CD4-positive, alpha-beta T cell treated with Interleukin-15 for 1 hour (primary cell): ENCODE measurements around the gene FYN.

Source experiments
- DNase-seq: peaks from one replicate; pipeline ENCODE4 v3.0.0-alpha.2; 2020

Gene FYN

GRCh38 chr6:111805511-111806164 lies 67.6 kb downstream of the FYN start:
- no peak for DNase-seq

GRCh38 chr6:111804627-111805235 lies 68.5 kb downstream of the FYN start:
- peak; percentile 81 for DNase-seq

GRCh38 chr6:111803804-111804203 lies 69.4 kb downstream of the FYN start:
- no peak for DNase-seq

- no peak for DNase-seq
These were observed 69.9 kb downstream of the FYN start for GRCh38 chr6:111803371-111803770.

GRCh38 chr6:111802720-111803330 lies 70.4 kb downstream of the FYN start:
- no peak for DNase-seq

GRCh38 chr6:111802015-111802414 lies 71.2 kb downstream of the FYN start:
- DNase-seq: no peak

GRCh38 chr6:111800821-111801220 lies 72.4 kb downstream of the FYN start:
- DNase-seq: no peak

GRCh38 chr6:111800259-111800765 lies 72.9 kb downstream of the FYN start:
- no peak for DNase-seq

GRCh38 chr6:111799576-111800258 lies 73.5 kb downstream of the FYN start:
- DNase-seq: no peak

GRCh38 chr6:111798281-111798725 lies 74.9 kb downstream of the FYN start:
- DNase-seq: no peak

- no peak for DNase-seq
These were observed 76.8 kb downstream of the FYN start for GRCh38 chr6:111796310-111796918.

GRCh38 chr6:111795558-111795957 lies 77.7 kb downstream of the FYN start:
- no peak for DNase-seq

- DNase-seq: no peak
These were observed 78.4 kb downstream of the FYN start for GRCh38 chr6:111794727-111795452.

- DNase-seq: no peak
These were observed 79.0 kb downstream of the FYN start for GRCh38 chr6:111794300-111794699.

GRCh38 chr6:111793711-111794111 lies 79.5 kb downstream of the FYN start:
- peak; percentile 66 for DNase-seq

- no peak for DNase-seq
These were observed 80.1 kb downstream of the FYN start for GRCh38 chr6:111792914-111793700.

- DNase-seq: no peak
These were observed 81.0 kb downstream of the FYN start for GRCh38 chr6:111792241-111792640.

- DNase-seq: no peak
These were observed 81.8 kb downstream of the FYN start for GRCh38 chr6:111791415-111791814.

GRCh38 chr6:111789598-111789997 lies 83.7 kb downstream of the FYN start:
- no peak for DNase-seq

GRCh38 chr6:111788379-111789276 lies 84.6 kb downstream of the FYN start:
- DNase-seq: no peak
